ENCODE data around the gene RCSD1. TPM values are rescaled to one million over a fixed set of nuclear protein-coding genes. Genes with fewer than 3 reads are reported as not detected.

RCSD1 gene
- total and polyA plus RNA-seq, 10 of the 15 experiments (the other 5 are each of a cell fraction or from before 2014, with no cell fraction given), result 11.4 to 78.3 (median 71.6) TPM

GRCh38 chr1:167714439-167715156 is 84.6 kb downstream of the RCSD1 start (continued):
- TF ChIP-seq ZBTB11 (CRISPR knock-in tag; IDR thresholded peaks at IDR 0.05), result no peak
- TF ChIP-seq USF2 (IDR thresholded peaks at IDR 0.05; ENCODE audit: borderline replicate concordance, low read depth, low read length), result no peak
- no peak for TF ChIP-seq JUND (IDR thresholded peaks at IDR 0.05; ENCODE audit: low read depth, low read length)
- no peak for TF ChIP-seq ZNF384 (IDR thresholded peaks at IDR 0.05; ENCODE audit: borderline replicate concordance, low read depth, low read length)
- TF ChIP-seq CBX5 (IDR thresholded peaks at IDR 0.05; ENCODE audit: low read depth), result peak; percentile 65; the same call in 1 of the 2 replicates
- TF ChIP-seq ZBED1 (IDR thresholded peaks at IDR 0.05; ENCODE audit: borderline replicate concordance), result no peak
- no peak for TF ChIP-seq KDM1A (IDR thresholded peaks at IDR 0.05; ENCODE audit: borderline replicate concordance)
- TF ChIP-seq NR2C1 (IDR thresholded peaks at IDR 0.05), result peak; percentile 37; the same call in 1 of the 2 replicates
- peak; percentile 96 for TF ChIP-seq TBL1XR1 (IDR thresholded peaks at IDR 0.05; ENCODE audit: low read depth, low read length)
- no peak for TF ChIP-seq EZH2 (IDR thresholded peaks at IDR 0.05; ENCODE audit: borderline replicate concordance, control insufficient read depth, low read depth, low read length)
- no peak for TF ChIP-seq ZNF622 (IDR thresholded peaks at IDR 0.05)
- TF ChIP-seq SIN3A (IDR thresholded peaks at IDR 0.05; ENCODE audit: low read depth, low read length), result peak; percentile 9
- no peak for TF ChIP-seq IRF5 (IDR thresholded peaks at IDR 0.05; ENCODE audit: borderline replicate concordance)
- TF ChIP-seq CREB1 (IDR thresholded peaks at IDR 0.05; ENCODE audit: low read depth), result no peak; the same call in none of the 2 replicates
- no peak for TF ChIP-seq PKNOX1 (IDR thresholded peaks at IDR 0.05)
- peak; percentile 94 for TF ChIP-seq RBBP5 (conservative IDR thresholded peaks at IDR 0.05)
- peak; percentile 67 for TF ChIP-seq E4F1 (IDR thresholded peaks at IDR 0.05; ENCODE audit: borderline replicate concordance, partially characterized antibody)
- no peak for TF ChIP-seq SPI1 (IDR thresholded peaks at IDR 0.05; ENCODE audit: borderline replicate concordance, insufficient read depth, low read depth, low read length)
- peak; percentile 50; the same call in 1 of the 2 replicates for TF ChIP-seq MAX (IDR thresholded peaks at IDR 0.05; ENCODE audit: low read depth, low read length)
- TF ChIP-seq BACH1 (IDR thresholded peaks at IDR 0.05; ENCODE audit: borderline replicate concordance), result peak; percentile 94
- TF ChIP-seq NR2F1 (conservative IDR thresholded peaks at IDR 0.05), result peak; percentile 94

Data from GM12878 (cell line).